Endothelial cell (in vitro differentiated cells): ENCODE measurements around the gene CST9. TPM values are rescaled to one million over a fixed set of nuclear protein-coding genes. Genes with fewer than 3 reads are reported as not detected.

ENCODE experiments used
- total RNA-seq: library from RNA; stranded (reverse); fragmentation: NEBNext Ultra II Directional; extraction: Animal tissue kit (Norgen Biotek cat#: 25700); gene quantifications from one replicate; pipeline ENCODE4 v1.2.1, GENCODE V29; 2021; ENCODE audit not compliant: unreplicated experiment

CST9 gene
- total RNA-seq, 1 donor from 2014 or later: not detected

Other genes starting within 250 kb of the CST9 start
- gene GZF1, start 243.7 kb downstream of the CST9 start, total RNA-seq: 9.6 TPM
- 9.6 TPM for gene NAPB, start 184.4 kb downstream of the CST9 start, total RNA-seq
- not detected for gene CSTL1, start 166.2 kb downstream of the CST9 start, total RNA-seq
- gene CST11, start 153.0 kb downstream of the CST9 start, total RNA-seq: not detected
- gene CST8, start 114.8 kb downstream of the CST9 start, total RNA-seq: not detected
- gene CST9L, start 37.4 kb downstream of the CST9 start, total RNA-seq: not detected
- gene CST3, start 32.0 kb upstream of the CST9 start, total RNA-seq: 40.6 TPM
- gene CST4, start 83.1 kb upstream of the CST9 start, total RNA-seq: not detected
- gene CST1, start 145.0 kb upstream of the CST9 start, total RNA-seq: 130 TPM
- gene CST2, start 220.8 kb upstream of the CST9 start, total RNA-seq: not detected